ENCODE data around the gene SLC39A11. TPM values are rescaled to one million over a fixed set of nuclear protein-coding genes. Genes with fewer than 3 reads are reported as not detected.

SLC39A11 gene
- total RNA-seq, 1 donor from 2014 or later: 5.5 TPM

DNA sequence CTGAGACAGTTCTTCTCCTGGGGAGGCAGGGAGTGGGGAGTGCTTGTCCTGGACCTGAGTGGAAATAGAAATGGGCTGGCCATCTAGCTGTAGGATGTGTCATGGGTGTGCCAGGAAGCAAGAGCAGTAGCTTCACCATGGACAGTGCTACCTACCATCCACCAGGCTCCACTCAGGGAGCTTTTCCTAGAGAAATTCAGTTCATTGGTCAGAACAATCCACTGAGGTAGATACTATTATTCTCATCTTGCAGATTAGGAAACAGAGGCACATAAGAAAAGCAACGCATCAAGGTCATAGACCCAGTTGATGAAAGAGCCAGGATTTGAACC is 372.0 kb downstream of the SLC39A11 start:
- Mint-ChIP-seq H3K27me3 (ENCODE audit: insufficient read depth, low read depth) (peaks cover 11% of the 10 kb centered on the region), H3K27ac (no peak overlapping the region), H3K4me1 (peaks cover 22% of the 10 kb centered on the region), H3K36me3 (no peaks in the 10 kb centered on the region), H3K9me3 (no peaks in the 10 kb centered on the region), H3K4me3 (no peak overlapping the region)
- no peaks in the 10 kb centered on the region for H3K36me3 ChIP-seq
- H3K27ac ChIP-seq: no peak overlapping the region
- no peaks in the 10 kb centered on the region for H3K9me3 ChIP-seq (ENCODE audit: low read depth)
- no peak overlapping the region for H3K4me3 ChIP-seq
- no peak overlapping the region for H2AFZ ChIP-seq (replicated peaks)
- no peaks in the 10 kb centered on the region for H3K27me3 ChIP-seq
- H3K9ac ChIP-seq: no peak overlapping the region
- H3F3A ChIP-seq (ENCODE audit: low read depth): no peaks in the 10 kb centered on the region
- TF ChIP-seq EZH2 (IDR thresholded peaks at IDR 0.05) (no peak), EZH2phosphoT487 (IDR thresholded peaks at IDR 0.05) (no peak)
- TF ChIP-seq, protein P1, sequence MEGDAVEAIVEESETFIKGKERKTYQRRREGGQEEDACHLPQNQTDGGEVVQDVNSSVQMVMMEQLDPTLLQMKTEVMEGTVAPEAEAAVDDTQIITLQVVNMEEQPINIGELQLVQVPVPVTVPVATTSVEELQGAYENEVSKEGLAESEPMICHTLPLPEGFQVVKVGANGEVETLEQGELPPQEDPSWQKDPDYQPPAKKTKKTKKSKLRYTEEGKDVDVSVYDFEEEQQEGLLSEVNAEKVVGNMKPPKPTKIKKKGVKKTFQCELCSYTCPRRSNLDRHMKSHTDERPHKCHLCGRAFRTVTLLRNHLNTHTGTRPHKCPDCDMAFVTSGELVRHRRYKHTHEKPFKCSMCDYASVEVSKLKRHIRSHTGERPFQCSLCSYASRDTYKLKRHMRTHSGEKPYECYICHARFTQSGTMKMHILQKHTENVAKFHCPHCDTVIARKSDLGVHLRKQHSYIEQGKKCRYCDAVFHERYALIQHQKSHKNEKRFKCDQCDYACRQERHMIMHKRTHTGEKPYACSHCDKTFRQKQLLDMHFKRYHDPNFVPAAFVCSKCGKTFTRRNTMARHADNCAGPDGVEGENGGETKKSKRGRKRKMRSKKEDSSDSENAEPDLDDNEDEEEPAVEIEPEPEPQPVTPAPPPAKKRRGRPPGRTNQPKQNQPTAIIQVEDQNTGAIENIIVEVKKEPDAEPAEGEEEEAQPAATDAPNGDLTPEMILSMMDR (IDR thresholded peaks at IDR 0.05): no peak
- H3K4me1 ChIP-seq: peaks cover 14% of the 10 kb centered on the region
- H3K79me2 ChIP-seq (ENCODE audit: low read depth): no peaks in the 10 kb centered on the region
- no peak overlapping the region for H3K4me2 ChIP-seq
- no peak for DNase-seq (ENCODE audit: low spot score)
- no peaks in the 10 kb centered on the region for H4K20me1 ChIP-seq (ENCODE audit: low read depth)

DNA sequence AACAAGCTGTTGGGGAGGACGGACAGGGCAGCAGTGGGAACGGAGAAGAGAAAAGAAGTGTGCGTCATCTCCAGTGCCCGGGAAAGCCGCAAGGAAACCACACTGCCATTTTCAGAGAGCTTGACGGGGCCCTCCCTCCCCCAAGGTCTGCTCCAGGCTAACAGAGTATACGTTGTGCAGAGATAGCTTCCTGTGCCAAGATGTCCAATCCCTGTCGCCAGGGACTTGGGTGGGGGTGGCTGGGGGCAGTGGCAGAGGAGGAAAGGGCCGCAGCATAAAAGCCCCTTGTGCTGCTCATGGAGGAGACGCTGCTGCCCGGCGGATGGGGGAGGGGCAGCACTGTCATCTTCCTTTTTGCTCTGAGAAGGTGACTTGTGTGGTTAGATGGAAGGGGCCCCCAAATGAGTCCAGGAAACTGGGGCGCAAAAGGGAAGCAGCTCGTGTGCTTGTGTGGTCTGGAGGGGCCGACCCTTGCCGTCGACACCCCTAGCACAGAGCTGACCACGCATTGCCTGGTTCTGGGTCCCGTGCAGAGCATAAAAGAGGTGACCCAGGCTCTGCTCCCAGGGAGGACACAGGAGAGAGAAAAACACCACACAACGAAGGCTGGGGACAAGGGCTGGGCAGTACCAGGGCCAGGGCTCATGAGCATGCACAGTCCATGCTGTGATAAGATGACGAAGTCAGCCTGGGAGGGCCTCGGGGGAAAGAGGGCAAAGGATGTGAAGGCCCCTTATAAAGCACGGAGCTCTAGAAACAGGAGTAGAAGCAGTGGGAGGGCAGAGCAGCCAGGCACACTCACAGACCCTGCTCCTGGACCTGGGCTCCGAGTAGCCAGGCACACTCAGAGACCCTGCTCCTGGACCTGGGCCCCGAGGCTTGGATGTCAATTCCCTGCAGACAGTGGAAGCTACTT is 372.7 kb downstream of the SLC39A11 start:
- Histone ChIP-seq H4K20me1 (ENCODE audit: low read depth) (no peaks in the 10 kb centered on the region), H3F3A (ENCODE audit: low read depth) (no peaks in the 10 kb centered on the region), H2AFZ (replicated peaks) (no peak overlapping the region), H3K9me3 (ENCODE audit: low read depth) (no peaks in the 10 kb centered on the region), H3K4me2 (no peak overlapping the region), H3K79me2 (ENCODE audit: low read depth) (no peaks in the 10 kb centered on the region), H3K27ac (no peak overlapping the region), H3K9ac (no peak overlapping the region), H3K27me3 (no peaks in the 10 kb centered on the region), H3K4me1 (peaks cover 14% of the 10 kb centered on the region), H3K4me3 (no peak overlapping the region), H3K36me3 (no peaks in the 10 kb centered on the region)
- peak overlapping the region; percentile 50 for H3K27ac Mint-ChIP-seq
- TF ChIP-seq EZH2phosphoT487 (IDR thresholded peaks at IDR 0.05): no peak
- no peak for DNase-seq (ENCODE audit: low spot score)
- no peak overlapping the region for H3K4me3 Mint-ChIP-seq
- H3K36me3 Mint-ChIP-seq: no peaks in the 10 kb centered on the region
- H3K27me3 Mint-ChIP-seq (ENCODE audit: insufficient read depth, low read depth): peaks cover 10% of the 10 kb centered on the region
- H3K4me1 Mint-ChIP-seq: peaks cover 22% of the 10 kb centered on the region
- no peaks in the 10 kb centered on the region for H3K9me3 Mint-ChIP-seq

DNA sequence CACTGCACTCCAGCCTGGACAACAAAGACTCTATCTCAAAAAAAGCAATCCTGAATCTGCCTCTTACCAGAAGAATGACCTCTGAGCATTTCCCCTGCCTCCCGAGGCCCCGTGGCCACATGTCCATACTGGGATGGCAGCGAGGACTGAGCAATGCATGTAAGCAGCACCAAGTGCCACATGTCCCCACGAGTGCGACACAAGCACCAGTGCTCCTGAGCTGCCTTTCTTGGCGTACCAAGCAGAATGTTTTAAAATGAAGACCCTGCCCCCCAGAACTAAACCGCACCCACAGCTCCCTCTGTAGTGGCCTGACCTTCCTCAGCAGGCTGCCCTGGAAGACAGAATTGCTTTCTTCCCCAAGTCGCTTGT is 373.3 kb downstream of the SLC39A11 start:
- Mint-ChIP-seq H3K36me3 (no peaks in the 10 kb centered on the region), H3K9me3 (no peaks in the 10 kb centered on the region), H3K27ac (peak overlapping the region; percentile 50), H3K4me3 (no peak overlapping the region), H3K4me1 (peaks cover 22% of the 10 kb centered on the region), H3K27me3 (ENCODE audit: insufficient read depth, low read depth) (peaks cover 10% of the 10 kb centered on the region)
- H3F3A ChIP-seq (ENCODE audit: low read depth): no peaks in the 10 kb centered on the region
- no peak overlapping the region for H3K9ac ChIP-seq
- no peak overlapping the region for H3K4me2 ChIP-seq
- no peaks in the 10 kb centered on the region for H3K79me2 ChIP-seq (ENCODE audit: low read depth)
- H3K27ac ChIP-seq: no peak overlapping the region
- no peaks in the 10 kb centered on the region for H3K9me3 ChIP-seq (ENCODE audit: low read depth)
- TF ChIP-seq EZH2phosphoT487 (IDR thresholded peaks at IDR 0.05) (no peak), EZH2 (IDR thresholded peaks at IDR 0.05) (no peak)
- TF ChIP-seq, protein P1 (IDR thresholded peaks at IDR 0.05): no peak
- no peaks in the 10 kb centered on the region for H3K27me3 ChIP-seq
- H2AFZ ChIP-seq (replicated peaks): no peak overlapping the region
- H3K36me3 ChIP-seq: no peaks in the 10 kb centered on the region
- no peak overlapping the region for H3K4me3 ChIP-seq
- DNase-seq (ENCODE audit: low spot score): no peak
- no peaks in the 10 kb centered on the region for H4K20me1 ChIP-seq (ENCODE audit: low read depth)
- H3K4me1 ChIP-seq: peaks cover 14% of the 10 kb centered on the region

DNA sequence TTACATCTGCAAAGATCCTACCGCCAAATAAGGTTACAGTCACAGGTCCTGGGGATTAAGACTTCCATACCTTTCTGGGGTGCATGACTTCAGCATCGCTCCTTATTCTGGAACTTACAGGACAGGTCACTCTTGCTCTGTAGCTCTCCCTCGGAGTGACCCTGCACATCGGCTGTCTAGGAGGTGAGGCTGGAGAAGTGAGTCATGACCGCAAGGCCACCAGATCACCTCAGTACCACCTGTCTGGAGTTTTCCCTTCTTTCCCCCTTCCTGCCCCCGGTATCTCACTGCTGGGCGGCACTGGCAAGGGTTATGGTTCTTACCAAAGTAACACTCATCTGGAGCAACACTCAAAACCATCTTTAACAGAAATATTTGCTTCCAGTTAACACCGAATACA is 374.8 kb downstream of the SLC39A11 start:
- H3K27ac ChIP-seq: no peak overlapping the region
- Mint-ChIP-seq H3K9me3 (no peaks in the 10 kb centered on the region), H3K27ac (no peak overlapping the region), H3K36me3 (no peaks in the 10 kb centered on the region), H3K4me1 (peaks cover 22% of the 10 kb centered on the region), H3K27me3 (ENCODE audit: insufficient read depth, low read depth) (peaks cover 10% of the 10 kb centered on the region), H3K4me3 (no peak overlapping the region)
- H3K4me1 ChIP-seq: peaks cover 11% of the 10 kb centered on the region
- no peak overlapping the region for H3K4me2 ChIP-seq
- no peak overlapping the region for H3K9ac ChIP-seq
- H3K9me3 ChIP-seq (ENCODE audit: low read depth): no peaks in the 10 kb centered on the region
- H4K20me1 ChIP-seq (ENCODE audit: low read depth): no peaks in the 10 kb centered on the region
- no peaks in the 10 kb centered on the region for H3K36me3 ChIP-seq
- H3K27me3 ChIP-seq: no peaks in the 10 kb centered on the region
- TF ChIP-seq EZH2 (IDR thresholded peaks at IDR 0.05) (no peak), EZH2phosphoT487 (IDR thresholded peaks at IDR 0.05) (no peak)
- TF ChIP-seq, protein P1 (IDR thresholded peaks at IDR 0.05): no peak
- H3K79me2 ChIP-seq (ENCODE audit: low read depth): no peaks in the 10 kb centered on the region
- no peak overlapping the region for H3K4me3 ChIP-seq
- no peaks in the 10 kb centered on the region for H3F3A ChIP-seq (ENCODE audit: low read depth)
- H2AFZ ChIP-seq (replicated peaks): no peak overlapping the region
- no peak for DNase-seq (ENCODE audit: low spot score)
